ENCODE data around the gene ASCC3. TPM values are rescaled to one million over a fixed set of nuclear protein-coding genes. Genes with fewer than 3 reads are reported as not detected.

ASCC3 gene
- total RNA-seq, 4 donors from 2014 or later, result 20.3 to 26.2 (median 22.4) TPM

- H3K27me3 ChIP-seq, result no peaks in the 10 kb centered on the region
- 88% methylated on average over 5 of the region's 5 CpGs for WGBS
- no peaks in the 10 kb centered on the region for H3K36me3 ChIP-seq
- no peaks in the 10 kb centered on the region for H3K9me3 ChIP-seq
- TF ChIP-seq POLR2A (IDR thresholded peaks at IDR 0.05; ENCODE audit: low read depth), result no peak
- no peak for TF ChIP-seq POLR2AphosphoS5 (IDR thresholded peaks at IDR 0.05)
- no peak for TF ChIP-seq CTCF (IDR thresholded peaks at IDR 0.05)
- TF ChIP-seq EP300 (IDR thresholded peaks at IDR 0.05), result no peak
- H3K4me3 ChIP-seq, result no peak overlapping the region
- intact Hi-C loops (cut with DNase I), result no loop called here
- no peak overlapping the region for H3K27ac ChIP-seq (replicated peaks in 1 of 4)
- no peak for DNase-seq (ENCODE audit: extremely low spot score)
- no peaks in the 10 kb centered on the region for H3K4me1 ChIP-seq
Measured at GRCh38 chr6:100823041-100823440, 58.1 kb downstream of the ASCC3 start.

- H3K27me3 ChIP-seq, result no peaks in the 10 kb centered on the region
- 99% methylated on average over 2 of the region's 2 CpGs for WGBS
- TF ChIP-seq POLR2A (IDR thresholded peaks at IDR 0.05; ENCODE audit: low read depth) (no peak), CTCF (IDR thresholded peaks at IDR 0.05) (no peak), EP300 (IDR thresholded peaks at IDR 0.05) (no peak), POLR2AphosphoS5 (IDR thresholded peaks at IDR 0.05) (no peak)
- no peaks in the 10 kb centered on the region for H3K4me1 ChIP-seq
- H3K36me3 ChIP-seq, result peaks cover 0 to 1% (median 0%) of the 10 kb centered on the region in 4 donors
- H3K4me3 ChIP-seq, result no peak overlapping the region
- no peak for DNase-seq (ENCODE audit: extremely low spot score)
- intact Hi-C loops (cut with DNase I), result no loop called here
- no peak overlapping the region for H3K27ac ChIP-seq (replicated peaks in 1 of 4)
- no peaks in the 10 kb centered on the region for H3K9me3 ChIP-seq
Measured at GRCh38 chr6:100818066-100818465, 63.1 kb downstream of the ASCC3 start.

DNA sequence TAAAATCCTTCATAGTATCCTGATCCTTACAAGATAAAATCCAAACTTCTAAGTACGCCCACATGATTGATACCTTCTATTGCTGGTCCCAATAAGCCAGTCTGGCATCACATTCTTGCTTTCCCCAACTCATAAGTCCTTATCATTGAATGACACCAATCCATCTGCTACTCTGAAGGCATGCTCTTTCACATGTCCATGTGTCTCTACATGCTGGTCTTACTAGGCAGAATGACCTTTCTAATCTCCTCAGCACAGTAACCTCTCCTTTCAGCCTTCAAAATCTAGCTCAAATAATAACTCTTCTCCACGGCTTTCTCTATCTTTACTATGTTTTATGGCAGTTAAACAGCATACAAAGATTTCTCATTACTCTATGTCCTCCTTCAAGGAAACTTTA lies 71.1 kb downstream of the ASCC3 start:
- no peak for TF ChIP-seq CTCF (IDR thresholded peaks at IDR 0.05)
- no peak for TF ChIP-seq POLR2AphosphoS5 (IDR thresholded peaks at IDR 0.05)
- no peak for TF ChIP-seq EP300 (IDR thresholded peaks at IDR 0.05)
- TF ChIP-seq POLR2A (IDR thresholded peaks at IDR 0.05; ENCODE audit: low read depth), result no peak
- 94% methylated on average over 2 of the region's 2 CpGs for WGBS
- intact Hi-C loops (cut with DNase I), result no loop called here

GRCh38 chr6:100809346-100809745 lies 71.8 kb downstream of the ASCC3 start:
- Histone ChIP-seq H3K27ac (replicated peaks in 1 of 4) (no peak overlapping the region), H3K4me1 (no peaks in the 10 kb centered on the region), H3K9me3 (no peaks in the 10 kb centered on the region), H3K36me3 (peaks cover 0 to 10% (median 2%) of the 10 kb centered on the region in 4 donors), H3K4me3 (no peak overlapping the region), H3K27me3 (no peaks in the 10 kb centered on the region)
- no peak for TF ChIP-seq CTCF (IDR thresholded peaks at IDR 0.05)
- TF ChIP-seq POLR2AphosphoS5 (IDR thresholded peaks at IDR 0.05), result no peak
- TF ChIP-seq POLR2A (IDR thresholded peaks at IDR 0.05; ENCODE audit: low read depth), result no peak
- TF ChIP-seq EP300 (IDR thresholded peaks at IDR 0.05), result no peak
- no peak for DNase-seq (ENCODE audit: extremely low spot score)
- 100% methylated on average over 1 of the region's 1 CpG for WGBS
- intact Hi-C loops (cut with DNase I), result no loop called here

More for the DNA sequence above, 71.1 kb downstream of the ASCC3 start:
- Histone ChIP-seq H3K27me3 (no peaks in the 10 kb centered on the region), H3K36me3 (peaks cover 0 to 4% (median 2%) of the 10 kb centered on the region in 4 donors), H3K4me1 (no peaks in the 10 kb centered on the region), H3K27ac (replicated peaks in 1 of 4) (no peak overlapping the region), H3K4me3 (no peak overlapping the region), H3K9me3 (no peaks in the 10 kb centered on the region)
- DNase-seq (ENCODE audit: extremely low spot score), result no peak

DNA sequence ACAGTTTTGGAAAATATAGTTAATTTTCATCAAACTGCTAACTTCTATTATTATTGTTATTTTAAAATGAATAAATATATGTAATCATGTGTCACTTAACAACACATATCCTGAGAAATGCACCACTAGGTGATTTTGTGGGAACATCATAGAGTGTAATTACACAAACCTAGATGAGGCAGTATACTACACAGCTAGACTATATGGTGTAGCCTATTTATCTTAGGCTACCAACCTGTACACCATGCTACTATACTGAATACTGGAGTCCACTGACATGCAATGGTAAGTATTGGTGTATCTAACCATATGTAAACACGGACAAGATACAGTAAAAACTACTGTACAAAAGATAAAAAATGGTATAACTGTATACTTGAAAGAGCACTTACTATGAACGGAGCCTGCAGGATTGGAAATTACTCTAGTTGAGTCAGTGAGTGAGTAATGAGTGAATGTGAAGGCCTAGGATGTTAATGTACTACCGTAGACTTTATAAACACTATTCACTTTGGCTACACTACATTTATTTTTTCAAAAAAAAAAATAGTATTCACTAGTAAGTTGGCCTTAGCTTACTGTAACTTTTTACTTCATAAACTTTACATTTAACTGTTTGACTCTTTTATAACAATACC lies 72.4 kb downstream of the ASCC3 start:
- Histone ChIP-seq H3K27me3 (no peaks in the 10 kb centered on the region), H3K4me1 (no peaks in the 10 kb centered on the region), H3K9me3 (no peaks in the 10 kb centered on the region), H3K27ac (replicated peaks in 1 of 4) (no peak overlapping the region), H3K4me3 (no peak overlapping the region), H3K36me3 (peaks cover 0 to 10% (median 2%) of the 10 kb centered on the region in 4 donors)
- TF ChIP-seq EP300 (IDR thresholded peaks at IDR 0.05), result no peak
- intact Hi-C loops (cut with DNase I), result no loop called here
- WGBS, result 83% methylated on average over 3 of the region's 3 CpGs
- no peak for DNase-seq (ENCODE audit: extremely low spot score)
